K562 (cell line): Measurements from ENCODE around the gene CDH16. TPM values are rescaled to one million over a fixed set of nuclear protein-coding genes. Genes with fewer than 3 reads are reported as not detected.

Source experiments
- ARID3A ChIP-seq: IDR thresholded peaks from 2 replicates; pipeline ENCODE4 v1.6.1; 2012; ENCODE audit warnings: low read depth, low read length, improper control_type of control experiment, borderline replicate concordance
- CEBPG ChIP-seq, 3 experiments: fragments of 200-800 bp in 1 of 3; sonication (Bioruptor generic) in 1 of 3; sonication (generic) in 1 of 3; formaldehyde crosslinking in 1 of 3; IDR thresholded peaks in 2 of 3; conservative IDR thresholded peaks in 1 of 3; 2 replicates each; pipeline versions ENCODE4 v1.6.1 to v1.8.0; 2016 to 2022; ENCODE audit warnings: missing compliant biosample characterization in 2 of 3, missing genetic modification characterization in 2 of 3, mild to moderate bottlenecking in 1 of 3, missing genetic modification reagents in 1 of 3
- CTCF ChIP-seq, 3 experiments: IDR thresholded peaks in 2 of 3; conservative IDR thresholded peaks in 1 of 3; 2 replicates each; pipeline ENCODE4 v1.5.1; 2011 to 2012; ENCODE audit warnings: low read length in 3 of 3, mild to moderate bottlenecking in 3 of 3, control low read depth in 2 of 3, improper control_type of control experiment in 1 of 3, inconsistent platforms in 1 of 3, low read depth in 1 of 3, mixed read lengths in 1 of 3, moderate library complexity in 1 of 3; ENCODE audit not compliant: insufficient read depth in 2 of 3
- FOXA3 ChIP-seq, 2 experiments: fragments of 450-650 bp in 1 of 2; sonication (generic) in 1 of 2; formaldehyde crosslinking; IDR thresholded peaks in 1 of 2; conservative IDR thresholded peaks in 1 of 2; 2 replicates each; pipeline versions ENCODE4 v1.4.0 to v1.8.0; 2020 to 2022; ENCODE audit warnings: mild to moderate bottlenecking in 2 of 2, missing genetic modification reagents in 1 of 2
- JUND ChIP-seq, 2 experiments: IDR thresholded peaks; 2 replicates in 1 of 2; 3 replicates in 1 of 2; pipeline ENCODE4 v1.6.1; 2011; ENCODE audit warnings: borderline replicate concordance in 2 of 2, low read depth in 2 of 2, low read length in 2 of 2, improper control_type of control experiment in 1 of 2, missing biosample characterization in 1 of 2, missing genetic modification characterization in 1 of 2, missing genetic modification reagents in 1 of 2
- RBM25 ChIP-seq: fragments of 200-400 bp; formaldehyde crosslinking; IDR thresholded peaks from 2 replicates; pipeline ENCODE4 v1.6.1; 2018; ENCODE audit warnings: low read length, low read depth, moderate library complexity; ENCODE audit not compliant: severe bottlenecking
- SRSF7 ChIP-seq: fragments of 200-400 bp; formaldehyde crosslinking; optimal IDR thresholded peaks from 2 replicates; pipeline ENCODE3; 2017; ENCODE audit warnings: mild to moderate bottlenecking, low read depth, low read length
- TAF7 ChIP-seq: fragments of 450-650 bp; IDR thresholded peaks from 2 replicates; pipeline ENCODE4 v1.6.1; 2016; ENCODE audit warnings: missing genetic modification characterization, missing compliant biosample characterization
- TBL1XR1 ChIP-seq, 2 experiments: IDR thresholded peaks; 2 replicates each; pipeline ENCODE4 v1.6.1; 2012; ENCODE audit warnings: improper control_type of control experiment in 2 of 2, low read length in 2 of 2, mild to moderate bottlenecking in 1 of 2
- ZKSCAN8 ChIP-seq: fragments of 200-800 bp; sonication (Bioruptor generic); IDR thresholded peaks from 2 replicates; pipeline ENCODE4 v1.6.1; 2016; ENCODE audit warnings: missing genetic modification characterization, missing compliant biosample characterization
- ZNF232 ChIP-seq: sonication (generic); formaldehyde crosslinking; IDR thresholded peaks from 2 replicates; pipeline ENCODE4 v1.8.0; 2022; ENCODE audit warnings: mild to moderate bottlenecking, missing genetic modification reagents
- polyA plus RNA-seq, 8 experiments: library from polyadenylated mRNA; depleted of rRNA in 4 of 8; stranded (reverse) in 5 of 8; unstranded in 3 of 8; fragments of >200 nt; fragmentation: Nextera tagmentation in 2 of 8; fragmentation: Illumina TruSeq in 1 of 8; extraction: Ambion mirVana in 2 of 8; extraction: Trizol in 1 of 8; gene quantifications; 2 replicates each; pipeline versions ENCODE4 v1.2.1 to v1.2.3, GENCODE V29; 2011 to 2014; ENCODE audit warnings: inconsistent platforms in 1 of 8, missing spikeins in 1 of 8
- total RNA-seq, 7 experiments: library from RNA; depleted of rRNA in 6 of 7; stranded (reverse); fragments of >200 nt in 6 of 7; fragmentation: Illumina TruSeq in 2 of 7; extraction: Trizol in 2 of 7; gene quantifications; 2 replicates each; pipeline versions ENCODE4 v1.2.1 to v1.2.3, GENCODE V29; 2011 to 2021; ENCODE audit warnings: low replicate concordance in 1 of 7

Gene CDH16
- total and polyA plus RNA-seq, 9 of the 15 experiments (the other 6 are each of a cell fraction or from before 2014, with no cell fraction given), result not detected

GRCh38 chr16:66947302-66948065, 28.8 kb upstream of the CDH16 start (continued):
- TF ChIP-seq TBL1XR1 (IDR thresholded peaks at IDR 0.05; ENCODE audit: low read length in 2 of 2) (peak in 1 of 2 experiments; percentile 29; a peak in 1 of 4 replicates), ZKSCAN8 (CRISPR knock-in tag) (peak; percentile 98), CTCF (IDR thresholded peaks at IDR 0.05 in 2 of 3, conservative IDR thresholded peaks at IDR 0.05 in 1 of 3; ENCODE audit: insufficient read depth in 2 of 3, low read depth in 1 of 3, low read length in 3 of 3) (peak; percentile 76 to 94 (median 92)), ARID3A (peak; percentile 73; the same call in 1 of the 2 replicates), ZNF232 (no peak), FOXA3 (CRISPR knock-in tag; conservative IDR thresholded peaks at IDR 0.05 in 1 of 2, IDR thresholded peaks at IDR 0.05 in 1 of 2) (peak in 1 of 2 experiments; percentile 34; a peak in 1 of 4 replicates), TAF7 (tag) (no peak), CEBPG (CRISPR knock-in tag; IDR thresholded peaks at IDR 0.05) (no peak), CEBPG (tag; conservative IDR thresholded peaks at IDR 0.05 in 1 of 2, IDR thresholded peaks at IDR 0.05 in 1 of 2) (peak in 1 of 2 experiments; percentile 47; a peak in 1 of 4 replicates), SRSF7 (no peak), RBM25 (peak; percentile 53), JUND (IDR thresholded peaks at IDR 0.05; ENCODE audit: borderline replicate concordance, low read depth, low read length) (peak; percentile 53; the same call in 1 of the 2 replicates), JUND (tag; IDR thresholded peaks at IDR 0.05; ENCODE audit: borderline replicate concordance, low read depth, low read length) (no peak; the same call in 2 of the 3 replicates)
